HepG2 (cell line): ENCODE data around the gene ZNF281. TPM values are rescaled to one million over a fixed set of nuclear protein-coding genes. Genes with fewer than 3 reads are reported as not detected.

Experiments
- GABPB1 ChIP-seq: IDR thresholded peaks from 2 replicates; pipeline ENCODE4 v1.6.1; 2016; ENCODE audit warnings: mild to moderate bottlenecking, missing genetic modification reagents, moderate library complexity, missing compliant biosample characterization
- GATA4 ChIP-seq: sonication (generic); IDR thresholded peaks from 2 replicates; pipeline ENCODE4 v1.6.1; 2016; ENCODE audit warnings: antibody characterized with exemption, low read depth, borderline replicate concordance
- HDAC1 ChIP-seq: sonication (generic); formaldehyde crosslinking; IDR thresholded peaks from 2 replicates; pipeline ENCODE4 v1.5.1; 2020; ENCODE audit warnings: mild to moderate bottlenecking, missing genetic modification reagents
- KDM2A ChIP-seq: sonication (generic); formaldehyde crosslinking; IDR thresholded peaks from 2 replicates; pipeline ENCODE4 v1.4.0; 2020; ENCODE audit warnings: low read depth, missing genetic modification reagents, borderline replicate concordance
- NCOA1 ChIP-seq: sonication (generic); formaldehyde crosslinking; IDR thresholded peaks from 2 replicates; pipeline ENCODE4 v1.9.0; 2021; ENCODE audit warnings: missing genetic modification reagents
- SMAD3 ChIP-seq: sonication (generic); formaldehyde crosslinking; IDR thresholded peaks from 2 replicates; pipeline ENCODE4 v1.4.0; 2020; ENCODE audit warnings: missing genetic modification reagents
- TBL1XR1 ChIP-seq: fragments of 150-350 bp; IDR thresholded peaks from 2 replicates; pipeline ENCODE4 v1.6.1; 2014; ENCODE audit warnings: borderline replicate concordance, low read length; ENCODE audit not compliant: partially characterized antibody
- TBX2 ChIP-seq: sonication (generic); formaldehyde crosslinking; IDR thresholded peaks from 2 replicates; pipeline ENCODE4 v1.5.0; 2020; ENCODE audit warnings: missing genetic modification reagents, mild to moderate bottlenecking, borderline replicate concordance
- THAP11 ChIP-seq: IDR thresholded peaks from 2 replicates; pipeline ENCODE4 v1.6.1; 2016; ENCODE audit warnings: missing biosample characterization, missing genetic modification reagents
- ZEB1 ChIP-seq: IDR thresholded peaks from 2 replicates; pipeline ENCODE4 v1.6.1; 2012; ENCODE audit warnings: mild to moderate bottlenecking, low read depth, inconsistent platforms; ENCODE audit not compliant: insufficient replicate concordance
- ZMYM3 ChIP-seq: sonication (generic); formaldehyde crosslinking; IDR thresholded peaks from 2 replicates; pipeline ENCODE4 v1.5.1; 2020; ENCODE audit warnings: mild to moderate bottlenecking, missing genetic modification reagents
- ZNF224 ChIP-seq: sonication (generic); formaldehyde crosslinking; IDR thresholded peaks from 2 replicates; pipeline ENCODE4 v1.5.0; 2020; ENCODE audit warnings: mild to moderate bottlenecking, missing genetic modification reagents
- ZNF225 ChIP-seq: sonication (generic); formaldehyde crosslinking; IDR thresholded peaks from 2 replicates; pipeline ENCODE4 v1.4.0; 2020; ENCODE audit warnings: mild to moderate bottlenecking, missing genetic modification reagents
- ZNF335 ChIP-seq: sonication (generic); formaldehyde crosslinking; IDR thresholded peaks from 2 replicates; pipeline ENCODE4 v1.4.0; 2020; ENCODE audit warnings: missing genetic modification reagents
- polyA plus RNA-seq, 8 experiments: library from polyadenylated mRNA; depleted of rRNA in 3 of 8; stranded (reverse) in 7 of 8; unstranded in 1 of 8; fragments of >200 nt; fragmentation: Illumina TruSeq in 4 of 8; extraction: Trizol in 4 of 8; gene quantifications; 2 replicates each; pipeline versions ENCODE4 v1.2.1 to v1.2.3, GENCODE V29; 2011 to 2016; ENCODE audit warnings: low read depth in 4 of 8, missing spikeins in 1 of 8, mixed read lengths in 1 of 8; ENCODE audit not compliant: insufficient read depth in 1 of 8
- total RNA-seq, 5 experiments: library from RNA; depleted of rRNA; stranded (reverse); fragments of >200 nt; fragmentation: Illumina TruSeq; extraction: Trizol; gene quantifications; 2 replicates each; pipeline ENCODE4 v1.2.3, GENCODE V29; 2016; ENCODE audit warnings: low read depth in 1 of 5
- TF ChIP-seq, protein P1 (sequence below), 2 experiments: sonication (generic) in 1 of 2; formaldehyde crosslinking in 1 of 2; IDR thresholded peaks; 2 replicates each; pipeline versions ENCODE4 v1.4.0 to v1.6.1; 2018 to 2020; ENCODE audit warnings: missing genetic modification reagents in 2 of 2, borderline replicate concordance in 1 of 2, low read depth in 1 of 2, mild to moderate bottlenecking in 1 of 2, missing biosample characterization in 1 of 2
- TF ChIP-seq, protein P2 (sequence below): sonication (generic); formaldehyde crosslinking; IDR thresholded peaks from 2 replicates; pipeline ENCODE4 v1.5.0; 2020; ENCODE audit warnings: mild to moderate bottlenecking, missing genetic modification reagents, borderline replicate concordance
- TF ChIP-seq, protein P3 (sequence below): sonication (generic); formaldehyde crosslinking; IDR thresholded peaks from 2 replicates; pipeline ENCODE4 v1.5.1; 2020; ENCODE audit warnings: missing genetic modification reagents, mild to moderate bottlenecking, borderline replicate concordance
- TF ChIP-seq, protein P4 (sequence below): sonication (generic); formaldehyde crosslinking; conservative IDR thresholded peaks from 2 replicates; pipeline ENCODE4 v1.4.0; 2020; ENCODE audit warnings: missing genetic modification reagents

ZNF281 gene
- total and polyA plus RNA-seq, 2 of the 13 experiments (the other 11 are each of a cell fraction or from before 2014, with no cell fraction given) = 7.7 to 20.6 TPM

DNA sequence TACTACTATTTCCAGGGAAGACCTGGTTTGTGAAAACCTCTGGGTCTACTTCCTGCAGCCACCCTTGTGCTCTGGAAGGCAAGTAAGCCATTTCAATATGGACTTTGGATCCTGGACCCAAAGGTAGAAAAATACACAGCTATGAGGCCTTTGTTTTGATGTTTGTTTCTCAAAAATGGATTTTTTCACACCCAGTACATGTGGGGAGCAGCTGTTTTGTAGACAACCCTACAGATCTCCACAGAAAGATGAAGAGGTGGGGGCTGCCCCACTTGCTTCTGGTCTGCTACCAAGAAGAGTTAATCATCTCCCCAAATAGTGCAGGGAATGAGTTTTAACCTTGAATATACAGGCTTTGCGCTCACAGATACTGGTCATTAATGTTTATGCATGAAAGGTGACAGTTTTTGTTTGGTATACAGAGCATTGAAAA lies 29.2 kb downstream of the ZNF281 start (continued):
- 0 out of 2 replicates have a peak, but pooled peaks have one; percentile 16 for TF ChIP-seq HDAC1 (CRISPR knock-in tag)
- no peak for TF ChIP-seq GABPB1
- TF ChIP-seq, protein P1, sequence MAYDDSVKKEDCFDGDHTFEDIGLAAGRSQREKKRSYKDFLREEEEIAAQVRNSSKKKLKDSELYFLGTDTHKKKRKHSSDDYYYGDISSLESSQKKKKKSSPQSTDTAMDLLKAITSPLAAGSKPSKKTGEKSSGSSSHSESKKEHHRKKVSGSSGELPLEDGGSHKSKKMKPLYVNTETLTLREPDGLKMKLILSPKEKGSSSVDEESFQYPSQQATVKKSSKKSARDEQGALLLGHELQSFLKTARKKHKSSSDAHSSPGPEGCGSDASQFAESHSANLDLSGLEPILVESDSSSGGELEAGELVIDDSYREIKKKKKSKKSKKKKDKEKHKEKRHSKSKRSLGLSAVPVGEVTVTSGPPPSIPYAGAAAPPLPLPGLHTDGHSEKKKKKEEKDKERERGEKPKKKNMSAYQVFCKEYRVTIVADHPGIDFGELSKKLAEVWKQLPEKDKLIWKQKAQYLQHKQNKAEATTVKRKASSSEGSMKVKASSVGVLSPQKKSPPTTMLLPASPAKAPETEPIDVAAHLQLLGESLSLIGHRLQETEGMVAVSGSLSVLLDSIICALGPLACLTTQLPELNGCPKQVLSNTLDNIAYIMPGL (CRISPR knock-in tag; IDR thresholded peaks at IDR 0.05; ENCODE audit: borderline replicate concordance in 1 of 2, low read depth in 1 of 2) = no peak
- TF ChIP-seq, protein P2, sequence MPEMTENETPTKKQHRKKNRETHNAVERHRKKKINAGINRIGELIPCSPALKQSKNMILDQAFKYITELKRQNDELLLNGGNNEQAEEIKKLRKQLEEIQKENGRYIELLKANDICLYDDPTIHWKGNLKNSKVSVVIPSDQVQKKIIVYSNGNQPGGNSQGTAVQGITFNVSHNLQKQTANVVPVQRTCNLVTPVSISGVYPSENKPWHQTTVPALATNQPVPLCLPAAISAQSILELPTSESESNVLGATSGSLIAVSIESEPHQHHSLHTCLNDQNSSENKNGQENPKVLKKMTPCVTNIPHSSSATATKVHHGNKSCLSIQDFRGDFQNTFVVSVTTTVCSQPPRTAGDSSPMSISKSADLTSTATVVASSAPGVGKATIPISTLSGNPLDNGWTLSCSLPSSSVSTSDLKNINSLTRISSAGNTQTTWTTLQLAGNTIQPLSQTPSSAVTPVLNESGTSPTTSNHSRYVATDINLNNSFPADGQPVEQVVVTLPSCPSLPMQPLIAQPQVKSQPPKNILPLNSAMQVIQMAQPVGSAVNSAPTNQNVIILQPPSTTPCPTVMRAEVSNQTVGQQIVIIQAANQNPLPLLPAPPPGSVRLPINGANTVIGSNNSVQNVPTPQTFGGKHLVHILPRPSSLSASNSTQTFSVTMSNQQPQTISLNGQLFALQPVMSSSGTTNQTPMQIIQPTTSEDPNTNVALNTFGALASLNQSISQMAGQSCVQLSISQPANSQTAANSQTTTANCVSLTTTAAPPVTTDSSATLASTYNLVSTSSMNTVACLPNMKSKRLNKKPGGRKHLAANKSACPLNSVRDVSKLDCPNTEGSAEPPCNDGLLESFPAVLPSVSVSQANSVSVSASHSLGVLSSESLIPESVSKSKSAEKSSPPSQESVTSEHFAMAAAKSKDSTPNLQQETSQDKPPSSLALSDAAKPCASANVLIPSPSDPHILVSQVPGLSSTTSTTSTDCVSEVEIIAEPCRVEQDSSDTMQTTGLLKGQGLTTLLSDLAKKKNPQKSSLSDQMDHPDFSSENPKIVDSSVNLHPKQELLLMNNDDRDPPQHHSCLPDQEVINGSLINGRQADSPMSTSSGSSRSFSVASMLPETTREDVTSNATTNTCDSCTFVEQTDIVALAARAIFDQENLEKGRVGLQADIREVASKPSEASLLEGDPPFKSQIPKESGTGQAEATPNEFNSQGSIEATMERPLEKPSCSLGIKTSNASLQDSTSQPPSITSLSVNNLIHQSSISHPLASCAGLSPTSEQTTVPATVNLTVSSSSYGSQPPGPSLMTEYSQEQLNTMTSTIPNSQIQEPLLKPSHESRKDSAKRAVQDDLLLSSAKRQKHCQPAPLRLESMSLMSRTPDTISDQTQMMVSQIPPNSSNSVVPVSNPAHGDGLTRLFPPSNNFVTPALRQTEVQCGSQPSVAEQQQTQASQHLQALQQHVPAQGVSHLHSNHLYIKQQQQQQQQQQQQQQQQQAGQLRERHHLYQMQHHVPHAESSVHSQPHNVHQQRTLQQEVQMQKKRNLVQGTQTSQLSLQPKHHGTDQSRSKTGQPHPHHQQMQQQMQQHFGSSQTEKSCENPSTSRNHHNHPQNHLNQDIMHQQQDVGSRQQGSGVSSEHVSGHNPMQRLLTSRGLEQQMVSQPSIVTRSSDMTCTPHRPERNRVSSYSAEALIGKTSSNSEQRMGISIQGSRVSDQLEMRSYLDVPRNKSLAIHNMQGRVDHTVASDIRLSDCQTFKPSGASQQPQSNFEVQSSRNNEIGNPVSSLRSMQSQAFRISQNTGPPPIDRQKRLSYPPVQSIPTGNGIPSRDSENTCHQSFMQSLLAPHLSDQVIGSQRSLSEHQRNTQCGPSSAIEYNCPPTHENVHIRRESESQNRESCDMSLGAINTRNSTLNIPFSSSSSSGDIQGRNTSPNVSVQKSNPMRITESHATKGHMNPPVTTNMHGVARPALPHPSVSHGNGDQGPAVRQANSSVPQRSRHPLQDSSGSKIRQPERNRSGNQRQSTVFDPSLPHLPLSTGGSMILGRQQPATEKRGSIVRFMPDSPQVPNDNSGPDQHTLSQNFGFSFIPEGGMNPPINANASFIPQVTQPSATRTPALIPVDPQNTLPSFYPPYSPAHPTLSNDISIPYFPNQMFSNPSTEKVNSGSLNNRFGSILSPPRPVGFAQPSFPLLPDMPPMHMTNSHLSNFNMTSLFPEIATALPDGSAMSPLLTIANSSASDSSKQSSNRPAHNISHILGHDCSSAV (CRISPR knock-in tag) = no peak
- TF ChIP-seq KDM2A = no peak
- TF ChIP-seq ZNF225 = no peak
- no peak for TF ChIP-seq NCOA1 (CRISPR knock-in tag)
- no peak for TF ChIP-seq ZNF224 (CRISPR knock-in tag)
- 0 out of 2 replicates have a peak, but pooled peaks have one; percentile 29 for TF ChIP-seq SMAD3 (CRISPR knock-in tag)
- TF ChIP-seq, protein P3, sequence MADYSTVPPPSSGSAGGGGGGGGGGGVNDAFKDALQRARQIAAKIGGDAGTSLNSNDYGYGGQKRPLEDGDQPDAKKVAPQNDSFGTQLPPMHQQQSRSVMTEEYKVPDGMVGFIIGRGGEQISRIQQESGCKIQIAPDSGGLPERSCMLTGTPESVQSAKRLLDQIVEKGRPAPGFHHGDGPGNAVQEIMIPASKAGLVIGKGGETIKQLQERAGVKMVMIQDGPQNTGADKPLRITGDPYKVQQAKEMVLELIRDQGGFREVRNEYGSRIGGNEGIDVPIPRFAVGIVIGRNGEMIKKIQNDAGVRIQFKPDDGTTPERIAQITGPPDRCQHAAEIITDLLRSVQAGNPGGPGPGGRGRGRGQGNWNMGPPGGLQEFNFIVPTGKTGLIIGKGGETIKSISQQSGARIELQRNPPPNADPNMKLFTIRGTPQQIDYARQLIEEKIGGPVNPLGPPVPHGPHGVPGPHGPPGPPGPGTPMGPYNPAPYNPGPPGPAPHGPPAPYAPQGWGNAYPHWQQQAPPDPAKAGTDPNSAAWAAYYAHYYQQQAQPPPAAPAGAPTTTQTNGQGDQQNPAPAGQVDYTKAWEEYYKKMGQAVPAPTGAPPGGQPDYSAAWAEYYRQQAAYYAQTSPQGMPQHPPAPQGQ (CRISPR knock-in tag) = no peak
- TF ChIP-seq GATA4 = no peak
- TF ChIP-seq ZNF335 (CRISPR knock-in tag) = no peak
- no peak for TF ChIP-seq THAP11
- TF ChIP-seq TBX2 (CRISPR knock-in tag) = peak; percentile 63; the same call in 1 of the 2 replicates
- no peak for TF ChIP-seq TBL1XR1
- TF ChIP-seq ZMYM3 (CRISPR knock-in tag) = peak; percentile 53; the same call in 1 of the 2 replicates
- no peak for TF ChIP-seq ZEB1
- TF ChIP-seq, protein P4, sequence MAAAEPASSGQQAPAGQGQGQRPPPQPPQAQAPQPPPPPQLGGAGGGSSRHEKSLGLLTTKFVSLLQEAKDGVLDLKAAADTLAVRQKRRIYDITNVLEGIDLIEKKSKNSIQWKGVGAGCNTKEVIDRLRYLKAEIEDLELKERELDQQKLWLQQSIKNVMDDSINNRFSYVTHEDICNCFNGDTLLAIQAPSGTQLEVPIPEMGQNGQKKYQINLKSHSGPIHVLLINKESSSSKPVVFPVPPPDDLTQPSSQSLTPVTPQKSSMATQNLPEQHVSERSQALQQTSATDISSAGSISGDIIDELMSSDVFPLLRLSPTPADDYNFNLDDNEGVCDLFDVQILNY (CRISPR knock-in tag) = no peak
